PC-9 (cell line): Measurements from ENCODE around the gene STX5.

ENCODE experiments used
- EZH2 ChIP-seq: fragments of 200-600 bp; sonication (generic); IDR thresholded peaks from 2 replicates; pipeline ENCODE4 v1.8.0; 2017; ENCODE audit warnings: antibody characterized with exemption, low read depth
- TF ChIP-seq, protein P1 (sequence below): fragments of 200-600 bp; sonication (generic); conservative IDR thresholded peaks from 2 replicates; pipeline ENCODE4 v1.6.1; 2017; ENCODE audit warnings: mixed run types, antibody characterized with exemption, mild to moderate bottlenecking, moderate library complexity

DNA sequence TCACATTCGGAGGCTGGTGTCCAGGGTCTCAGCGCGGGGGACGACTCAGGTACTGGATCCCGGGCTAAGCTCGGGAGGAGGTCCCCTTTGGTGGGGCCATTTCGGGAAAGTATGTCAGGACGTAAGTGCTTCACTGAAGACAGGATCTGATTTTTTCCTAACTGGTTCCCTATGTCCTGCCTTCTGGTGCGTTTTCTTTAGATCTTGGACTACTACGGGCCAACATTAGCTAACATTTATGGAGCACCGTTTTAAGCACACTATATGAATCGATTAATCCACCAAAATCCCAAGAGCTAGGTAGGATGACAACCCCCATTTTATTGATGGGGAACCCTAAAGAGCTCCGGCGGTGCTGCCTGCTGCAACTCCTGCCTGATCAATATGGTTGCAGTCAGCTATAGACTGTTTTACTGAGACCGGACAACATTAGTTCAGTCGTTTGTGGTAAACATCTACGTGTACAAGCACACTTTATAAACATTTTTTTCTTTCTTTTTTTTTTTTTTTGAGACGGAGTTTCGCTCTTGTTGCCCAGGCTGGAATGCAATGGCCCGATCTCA lies 24.6 kb upstream of the STX5 start:
- TF ChIP-seq, protein P1, sequence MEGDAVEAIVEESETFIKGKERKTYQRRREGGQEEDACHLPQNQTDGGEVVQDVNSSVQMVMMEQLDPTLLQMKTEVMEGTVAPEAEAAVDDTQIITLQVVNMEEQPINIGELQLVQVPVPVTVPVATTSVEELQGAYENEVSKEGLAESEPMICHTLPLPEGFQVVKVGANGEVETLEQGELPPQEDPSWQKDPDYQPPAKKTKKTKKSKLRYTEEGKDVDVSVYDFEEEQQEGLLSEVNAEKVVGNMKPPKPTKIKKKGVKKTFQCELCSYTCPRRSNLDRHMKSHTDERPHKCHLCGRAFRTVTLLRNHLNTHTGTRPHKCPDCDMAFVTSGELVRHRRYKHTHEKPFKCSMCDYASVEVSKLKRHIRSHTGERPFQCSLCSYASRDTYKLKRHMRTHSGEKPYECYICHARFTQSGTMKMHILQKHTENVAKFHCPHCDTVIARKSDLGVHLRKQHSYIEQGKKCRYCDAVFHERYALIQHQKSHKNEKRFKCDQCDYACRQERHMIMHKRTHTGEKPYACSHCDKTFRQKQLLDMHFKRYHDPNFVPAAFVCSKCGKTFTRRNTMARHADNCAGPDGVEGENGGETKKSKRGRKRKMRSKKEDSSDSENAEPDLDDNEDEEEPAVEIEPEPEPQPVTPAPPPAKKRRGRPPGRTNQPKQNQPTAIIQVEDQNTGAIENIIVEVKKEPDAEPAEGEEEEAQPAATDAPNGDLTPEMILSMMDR, result no peak
- TF ChIP-seq EZH2, result no peak
